Uterus (tissue), 2 donors: Measurements from ENCODE around the gene RHEX.

ENCODE experiments used
- POLR2A ChIP-seq, 2 donors: fragments of 450-650 bp; IDR thresholded peaks; one replicate each; pipeline ENCODE4 v1.6.1; 2016; ENCODE audit warnings: antibody characterized with exemption in 2 of 2, mild to moderate bottlenecking in 1 of 2, moderate library complexity in 1 of 2
- TF ChIP-seq, protein P1 (sequence below), 4 experiments: fragments of 200-600 bp in 2 of 4; fragments of 450-650 bp in 2 of 4; sonication (generic) in 2 of 4; IDR thresholded peaks; one replicate each; pipeline ENCODE4 v1.5.1; 2016 to 2019; ENCODE audit warnings: antibody characterized with exemption in 4 of 4, mild to moderate bottlenecking in 2 of 4, moderate library complexity in 1 of 4

DNA sequence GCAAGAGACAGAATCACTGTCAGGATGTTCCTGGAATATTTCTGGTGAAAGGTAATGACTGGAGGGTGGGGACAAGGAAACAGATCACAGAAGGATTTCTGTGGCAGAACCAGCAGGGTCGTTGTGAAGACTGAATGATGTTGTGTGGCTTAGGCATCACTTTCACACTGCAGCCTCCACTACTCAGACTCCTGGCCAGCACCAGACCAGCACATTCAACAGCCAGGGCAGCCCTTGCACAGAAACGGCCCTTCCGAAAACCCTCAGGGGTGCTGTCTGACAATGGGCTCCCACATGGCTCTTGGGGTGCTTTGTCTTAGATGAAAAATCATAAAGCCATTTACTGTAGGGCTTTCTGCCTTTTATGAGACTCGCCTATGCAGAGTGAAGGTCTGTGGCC is 46.0 kb upstream of the RHEX start:
- TF ChIP-seq, protein P1, sequence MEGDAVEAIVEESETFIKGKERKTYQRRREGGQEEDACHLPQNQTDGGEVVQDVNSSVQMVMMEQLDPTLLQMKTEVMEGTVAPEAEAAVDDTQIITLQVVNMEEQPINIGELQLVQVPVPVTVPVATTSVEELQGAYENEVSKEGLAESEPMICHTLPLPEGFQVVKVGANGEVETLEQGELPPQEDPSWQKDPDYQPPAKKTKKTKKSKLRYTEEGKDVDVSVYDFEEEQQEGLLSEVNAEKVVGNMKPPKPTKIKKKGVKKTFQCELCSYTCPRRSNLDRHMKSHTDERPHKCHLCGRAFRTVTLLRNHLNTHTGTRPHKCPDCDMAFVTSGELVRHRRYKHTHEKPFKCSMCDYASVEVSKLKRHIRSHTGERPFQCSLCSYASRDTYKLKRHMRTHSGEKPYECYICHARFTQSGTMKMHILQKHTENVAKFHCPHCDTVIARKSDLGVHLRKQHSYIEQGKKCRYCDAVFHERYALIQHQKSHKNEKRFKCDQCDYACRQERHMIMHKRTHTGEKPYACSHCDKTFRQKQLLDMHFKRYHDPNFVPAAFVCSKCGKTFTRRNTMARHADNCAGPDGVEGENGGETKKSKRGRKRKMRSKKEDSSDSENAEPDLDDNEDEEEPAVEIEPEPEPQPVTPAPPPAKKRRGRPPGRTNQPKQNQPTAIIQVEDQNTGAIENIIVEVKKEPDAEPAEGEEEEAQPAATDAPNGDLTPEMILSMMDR (IDR thresholded peaks at IDR 0.05), result no peak
- TF ChIP-seq POLR2A (IDR thresholded peaks at IDR 0.05), result no peak
